Mucosa of stomach (tissue), 1 donor: ENCODE results near the gene PDE3A.

ENCODE experiments used
- H3K27me3 ChIP-seq: one replicate; pipeline ENCODE4 v1.7.0; 2013; ENCODE audit warnings: mild to moderate bottlenecking, low read length; ENCODE audit not compliant: control insufficient read depth, insufficient read depth
- H3K36me3 ChIP-seq: one replicate; pipeline ENCODE4 v1.7.0; 2013; ENCODE audit warnings: low read length; ENCODE audit not compliant: control insufficient read depth, insufficient read depth
- H3K4me1 ChIP-seq: one replicate; pipeline ENCODE4 v1.7.0; 2013; ENCODE audit warnings: mild to moderate bottlenecking, low read length; ENCODE audit not compliant: control insufficient read depth, insufficient read depth
- H3K4me3 ChIP-seq: one replicate; pipeline ENCODE4 v1.7.0; 2013; ENCODE audit warnings: low read length
- H3K9ac ChIP-seq: one replicate; pipeline ENCODE4 v1.7.0; 2013; ENCODE audit warnings: mild to moderate bottlenecking, low read length, moderate library complexity
- H3K9me3 ChIP-seq: one replicate; pipeline ENCODE4 v1.7.0; 2013; ENCODE audit warnings: mild to moderate bottlenecking, low read length, moderate library complexity; ENCODE audit not compliant: control insufficient read depth
- donor health status: Pancreatic carcinoma.

Gene PDE3A

GRCh38 chr12:20641106-20641505, 272.8 kb downstream of the PDE3A start:
- Histone ChIP-seq H3K9me3 (no peaks in the 10 kb centered on the region), H3K27me3 (no peaks in the 10 kb centered on the region), H3K4me1 (no peaks in the 10 kb centered on the region), H3K9ac (no peak overlapping the region), H3K4me3 (no peak overlapping the region), H3K36me3 (no peaks in the 10 kb centered on the region)

- Histone ChIP-seq H3K9ac (no peak overlapping the region), H3K4me1 (no peaks in the 10 kb centered on the region), H3K9me3 (no peaks in the 10 kb centered on the region), H3K4me3 (no peak overlapping the region), H3K27me3 (no peaks in the 10 kb centered on the region), H3K36me3 (no peaks in the 10 kb centered on the region)
Observed at GRCh38 chr12:20643822-20644221, 275.5 kb downstream of the PDE3A start.

GRCh38 chr12:20646239-20646827, 278.0 kb downstream of the PDE3A start:
- no peaks in the 10 kb centered on the region for H3K36me3 ChIP-seq
- H3K27me3 ChIP-seq = no peaks in the 10 kb centered on the region
- H3K4me1 ChIP-seq = no peaks in the 10 kb centered on the region
- no peak overlapping the region for H3K4me3 ChIP-seq
- H3K9ac ChIP-seq = no peak overlapping the region
- H3K9me3 ChIP-seq = no peaks in the 10 kb centered on the region

GRCh38 chr12:20653871-20654270, 285.5 kb downstream of the PDE3A start:
- H3K9ac ChIP-seq = no peak overlapping the region
- no peaks in the 10 kb centered on the region for H3K27me3 ChIP-seq
- H3K4me3 ChIP-seq = no peak overlapping the region
- H3K4me1 ChIP-seq = no peaks in the 10 kb centered on the region
- H3K36me3 ChIP-seq = no peaks in the 10 kb centered on the region
- H3K9me3 ChIP-seq = no peaks in the 10 kb centered on the region

- no peak overlapping the region for H3K9ac ChIP-seq
- no peaks in the 10 kb centered on the region for H3K36me3 ChIP-seq
- no peaks in the 10 kb centered on the region for H3K4me1 ChIP-seq
- no peaks in the 10 kb centered on the region for H3K27me3 ChIP-seq
- H3K9me3 ChIP-seq = no peaks in the 10 kb centered on the region
- H3K4me3 ChIP-seq = no peak overlapping the region
Observed at GRCh38 chr12:20656600-20656999, 288.3 kb downstream of the PDE3A start.

GRCh38 chr12:20657496-20657895, 289.2 kb downstream of the PDE3A start:
- H3K27me3 ChIP-seq = no peaks in the 10 kb centered on the region
- H3K9ac ChIP-seq = no peak overlapping the region
- H3K4me1 ChIP-seq = no peaks in the 10 kb centered on the region
- no peaks in the 10 kb centered on the region for H3K36me3 ChIP-seq
- no peaks in the 10 kb centered on the region for H3K9me3 ChIP-seq
- H3K4me3 ChIP-seq = no peak overlapping the region

- no peaks in the 10 kb centered on the region for H3K4me1 ChIP-seq
- H3K36me3 ChIP-seq = no peaks in the 10 kb centered on the region
- H3K27me3 ChIP-seq = no peaks in the 10 kb centered on the region
- H3K9me3 ChIP-seq = no peaks in the 10 kb centered on the region
- H3K9ac ChIP-seq = no peak overlapping the region
- H3K4me3 ChIP-seq = no peak overlapping the region
Observed at GRCh38 chr12:20681334-20681733, 313.0 kb downstream of the PDE3A start.

GRCh38 chr12:20695232-20695631, 326.9 kb downstream of the PDE3A start, which contains the start of gene SLCO1C1:
TSS of gene SLCO1C1 (plus strand) at chr12:20695332. CDS start at chr12:20699577, 4,245 bp downstream.
- Histone ChIP-seq H3K9me3 (no peaks in the 10 kb centered on the region), H3K27me3 (no peaks in the 10 kb centered on the region), H3K9ac (no peak within 1 kb of the TSS), H3K4me3 (no peak within 1 kb of the TSS), H3K36me3 (no peaks in the 10 kb centered on the region), H3K4me1 (no peaks in the 10 kb centered on the region)

GRCh38 chr12:20696181-20696905, 328.0 kb downstream of the PDE3A start:
- H3K9me3 ChIP-seq = no peaks in the 10 kb centered on the region
- H3K9ac ChIP-seq = no peak overlapping the region
- no peaks in the 10 kb centered on the region for H3K36me3 ChIP-seq
- H3K4me3 ChIP-seq = no peak overlapping the region
- H3K4me1 ChIP-seq = no peaks in the 10 kb centered on the region
- H3K27me3 ChIP-seq = no peaks in the 10 kb centered on the region

- no peaks in the 10 kb centered on the region for H3K4me1 ChIP-seq
- no peaks in the 10 kb centered on the region for H3K36me3 ChIP-seq
- no peak overlapping the region for H3K4me3 ChIP-seq
- no peaks in the 10 kb centered on the region for H3K27me3 ChIP-seq
- no peaks in the 10 kb centered on the region for H3K9me3 ChIP-seq
- no peak overlapping the region for H3K9ac ChIP-seq
Observed at GRCh38 chr12:20701106-20701505, 332.8 kb downstream of the PDE3A start.

GRCh38 chr12:20704860-20705259, 336.5 kb downstream of the PDE3A start:
- Histone ChIP-seq H3K9ac (no peak overlapping the region), H3K4me3 (no peak overlapping the region), H3K9me3 (no peaks in the 10 kb centered on the region), H3K36me3 (no peaks in the 10 kb centered on the region), H3K4me1 (no peaks in the 10 kb centered on the region), H3K27me3 (no peaks in the 10 kb centered on the region)

GRCh38 chr12:20711846-20712245, 343.5 kb downstream of the PDE3A start:
- no peak overlapping the region for H3K9ac ChIP-seq
- no peaks in the 10 kb centered on the region for H3K36me3 ChIP-seq
- H3K4me1 ChIP-seq = no peaks in the 10 kb centered on the region
- H3K4me3 ChIP-seq = no peak overlapping the region
- H3K27me3 ChIP-seq = no peaks in the 10 kb centered on the region
- H3K9me3 ChIP-seq = no peaks in the 10 kb centered on the region
